ENCODE data around the gene GOLGA6B.
"Not testable (repeated sequence)": the region's sequence is repeated elsewhere in the genome, so short reads cannot be mapped to it uniquely, and the experiment has no call there.

GOLGA6B gene, protein sequence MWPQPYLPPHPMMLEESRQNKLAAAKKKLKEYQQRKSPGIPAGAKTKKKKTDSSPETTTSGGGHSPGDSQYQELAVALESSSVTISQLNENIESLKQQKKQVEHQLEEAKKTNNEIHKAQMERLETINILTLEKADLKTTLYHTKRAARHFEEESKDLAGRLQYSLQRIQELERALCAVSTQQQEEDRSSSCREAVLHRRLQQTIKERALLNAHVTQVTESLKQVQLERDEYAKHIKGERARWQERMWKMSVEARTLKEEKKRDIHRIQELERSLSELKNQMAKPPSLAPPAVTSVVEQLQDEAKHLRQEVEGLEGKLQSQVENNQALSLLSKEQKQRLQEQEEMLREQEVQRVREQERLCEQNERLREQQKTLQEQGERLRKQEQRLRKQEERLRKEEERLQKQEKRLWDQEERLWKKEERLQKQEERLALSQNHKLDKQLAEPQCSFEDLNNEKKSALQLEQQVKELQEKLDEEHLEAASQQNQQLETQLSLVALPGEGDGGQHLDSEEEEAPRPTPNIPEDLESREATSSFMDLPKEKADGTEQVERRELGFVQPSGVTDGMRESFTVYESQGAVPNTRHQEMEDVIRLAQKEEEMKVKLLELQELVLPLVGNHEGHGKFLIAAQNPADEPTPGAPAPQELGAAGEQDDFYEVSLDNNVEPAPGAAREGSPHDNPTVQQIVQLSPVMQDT

DNA sequence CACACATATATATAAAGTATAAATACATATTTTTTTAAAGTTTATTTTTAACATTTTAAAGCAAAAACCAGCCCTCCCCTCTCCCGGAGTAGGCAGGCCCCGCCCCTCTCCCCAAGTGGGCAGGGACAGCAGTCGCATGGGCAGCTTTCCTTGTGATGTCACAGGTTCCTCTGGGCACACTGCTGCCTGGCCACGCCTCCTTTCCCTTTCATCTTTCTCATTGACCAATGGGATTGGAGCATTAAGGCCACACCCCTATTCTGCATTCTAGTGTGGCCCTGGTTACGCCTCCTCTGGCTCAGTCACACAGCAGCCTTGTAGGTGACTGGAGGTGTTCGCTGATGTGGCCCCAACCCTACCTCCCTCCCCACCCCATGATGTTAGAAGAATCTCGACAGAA is at the start of gene GOLGA6B:
Gene GOLGA6B, plus strand, starts transcription at position 301 of the 400 bp plus-strand sequence. Its CDS starts 41 bp downstream, at position 342.
- not testable (repeated sequence) for DNase-seq

- DNase-seq, result no peak
Observed at GRCh38 chr15:72604794-72605193, 49.7 kb upstream of the GOLGA6B start.

- not testable (repeated sequence) for DNase-seq
Observed at GRCh38 chr15:72608084-72608483, 46.4 kb upstream of the GOLGA6B start.

DNA sequence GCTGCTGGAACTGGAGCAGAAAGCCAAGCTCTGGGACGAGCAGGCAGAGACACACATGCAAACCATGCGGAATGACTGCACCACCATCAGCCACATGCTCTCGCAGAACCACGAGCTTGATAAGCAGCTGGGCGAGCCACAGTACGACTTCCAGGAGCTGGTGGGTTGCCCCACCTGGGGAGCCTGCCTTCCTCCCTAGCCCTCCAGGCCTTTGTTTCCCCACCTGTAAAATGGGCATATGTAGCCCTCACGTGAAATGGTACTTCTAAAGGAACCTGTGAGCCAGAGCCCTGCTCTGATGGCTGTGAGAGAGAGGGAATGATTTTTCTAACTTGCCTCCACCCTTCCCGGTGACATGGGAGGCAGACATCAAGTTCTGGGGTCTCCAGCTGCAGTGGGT is 44.6 kb upstream of the GOLGA6B start:
- DNase-seq, result no peak

GRCh38 chr15:72612324-72612723 is 42.2 kb upstream of the GOLGA6B start:
- DNase-seq, result not testable (repeated sequence)

DNA sequence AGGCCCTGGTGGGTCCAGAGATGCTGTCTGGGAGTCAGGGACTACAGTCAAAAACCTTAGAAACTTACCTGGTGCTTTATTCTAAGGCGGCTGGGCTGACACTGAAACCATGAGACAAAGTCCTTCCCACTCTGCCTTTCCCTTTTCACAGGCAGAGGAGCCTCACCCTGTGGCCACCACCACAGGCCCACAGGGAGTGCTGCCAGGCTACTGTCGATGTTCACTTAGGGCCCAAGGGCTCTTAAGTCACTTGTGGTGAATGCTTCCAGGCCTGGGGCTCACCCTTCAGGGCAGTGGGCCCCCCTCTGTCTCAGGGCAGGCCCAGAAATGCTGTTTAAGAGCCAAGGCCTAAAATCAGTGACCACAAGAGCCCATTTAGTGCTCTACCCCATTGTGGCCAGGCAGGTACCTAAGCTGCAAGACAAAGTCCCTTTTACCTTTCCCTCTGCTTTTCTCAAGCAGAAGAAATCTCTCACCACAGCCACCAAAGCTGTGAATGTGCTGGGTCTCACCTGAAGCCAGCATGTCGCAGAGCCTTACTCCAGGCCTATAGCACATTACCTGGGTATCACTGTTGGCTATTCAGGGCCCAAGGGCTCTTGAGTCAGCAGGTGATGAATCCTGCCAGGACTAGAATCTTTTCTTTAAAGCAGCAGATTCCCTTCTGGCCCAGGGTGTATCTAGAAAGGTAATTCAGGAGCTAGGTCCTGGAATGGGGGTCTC is 39.5 kb upstream of the GOLGA6B start:
- DNase-seq, result no peak

DNA sequence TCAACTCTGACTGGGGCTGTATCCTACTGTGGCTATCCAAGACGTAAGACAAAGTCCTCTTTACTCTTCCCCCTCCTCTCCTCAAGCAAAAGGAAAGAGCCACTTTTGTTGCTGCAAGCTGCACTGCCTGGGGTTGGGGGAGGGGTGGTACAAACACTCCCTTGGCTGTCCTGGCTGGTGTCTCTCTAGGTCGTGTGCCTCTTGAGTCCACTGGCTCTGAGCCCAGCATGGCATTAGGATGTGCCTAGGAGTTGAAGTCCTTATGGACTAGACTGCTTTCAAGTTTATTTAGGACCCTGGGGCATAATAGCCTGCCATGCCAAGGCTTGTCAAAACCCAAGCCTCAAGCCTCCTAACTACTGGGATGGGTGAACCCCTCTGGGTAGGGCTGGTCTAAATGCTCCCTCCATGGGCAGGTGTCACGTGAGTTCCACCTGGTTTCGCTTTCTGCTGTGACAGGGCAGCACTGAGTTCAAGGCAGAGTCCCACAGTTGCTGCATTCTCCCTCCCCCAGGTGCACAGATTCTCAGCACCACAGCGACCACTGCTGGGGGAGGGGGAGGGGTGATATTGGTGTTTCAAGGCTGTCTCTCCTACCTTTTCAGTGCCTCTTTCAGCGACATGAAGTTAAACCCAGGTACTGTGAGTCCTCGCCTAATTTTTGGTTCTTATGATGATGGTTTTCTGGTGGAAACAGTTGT is 38.8 kb upstream of the GOLGA6B start:
- DNase-seq, result not testable (repeated sequence)

DNA sequence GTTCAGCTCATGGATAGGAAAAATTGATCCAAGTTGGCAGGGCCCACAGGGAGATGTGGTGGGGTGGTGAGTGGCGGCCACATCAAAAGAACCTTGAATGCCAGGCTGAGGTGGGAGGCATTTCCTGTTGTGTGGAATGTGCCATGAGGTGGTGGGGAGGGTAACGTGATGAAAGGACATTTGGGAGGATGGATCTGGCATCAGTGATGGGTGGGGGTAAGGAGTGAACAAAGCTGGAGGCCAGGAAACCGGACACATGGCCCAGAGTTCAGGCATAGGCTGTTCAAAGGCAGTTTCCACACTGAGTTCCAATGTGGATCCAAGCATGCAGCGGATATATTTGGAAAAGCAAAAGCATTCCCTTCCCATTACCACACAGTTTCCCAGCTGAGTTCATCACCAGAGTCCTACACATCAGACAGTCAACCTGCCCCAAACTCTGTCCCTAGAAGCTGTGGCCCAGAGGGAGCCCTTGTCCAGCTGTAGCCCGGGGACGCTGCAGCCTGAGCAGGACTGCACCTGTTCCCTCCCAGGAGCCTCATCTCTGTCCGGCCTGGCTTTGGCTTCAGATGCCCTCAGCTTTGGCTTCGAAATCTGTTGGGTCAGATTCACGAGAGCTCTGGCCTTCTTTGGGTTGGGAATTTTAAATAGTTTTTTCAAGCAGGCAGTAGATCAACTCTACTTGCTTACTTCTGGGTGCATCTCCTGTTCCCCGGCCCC is 37.8 kb upstream of the GOLGA6B start:
- no peak for DNase-seq

DNA sequence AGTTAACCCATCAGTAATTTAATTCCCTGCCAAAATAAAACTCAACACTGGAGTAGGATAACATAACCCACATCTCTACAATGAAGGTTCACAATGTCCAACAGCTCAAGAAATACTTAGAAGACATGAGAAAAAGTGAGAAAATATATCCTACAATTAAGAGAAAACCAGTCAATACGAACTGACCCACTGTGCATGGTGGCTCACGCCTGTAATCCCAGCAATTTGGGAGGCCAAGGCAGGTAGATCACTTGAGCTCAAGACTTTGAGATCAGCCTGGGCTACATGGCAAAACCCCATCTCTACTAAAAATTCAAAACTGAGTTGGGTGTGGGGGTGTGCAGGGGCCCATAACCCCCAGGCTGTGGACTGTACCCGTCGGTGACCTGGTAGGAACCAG is 30.6 kb upstream of the GOLGA6B start:
- not testable (repeated sequence) for DNase-seq

DNA sequence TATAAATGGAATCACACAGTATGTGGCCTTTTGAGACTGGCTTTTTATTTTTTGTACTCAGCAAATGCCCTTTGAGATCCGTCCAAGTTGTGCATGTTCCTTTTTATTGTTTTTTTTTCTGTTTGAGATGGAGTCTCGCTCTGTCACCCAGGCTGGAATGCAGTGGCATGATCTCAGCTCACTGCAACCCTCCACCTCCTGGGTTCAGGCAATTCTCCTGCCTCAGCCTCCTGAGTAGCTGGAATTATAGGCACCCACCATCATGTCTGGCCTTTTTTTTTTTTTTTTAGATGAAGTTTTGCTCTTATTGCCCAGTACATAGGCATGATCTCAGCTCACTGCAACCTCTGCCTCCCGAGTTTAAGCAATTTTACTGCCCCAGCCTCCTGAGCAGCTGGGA is 28.3 kb upstream of the GOLGA6B start:
- DNase-seq, result not testable (repeated sequence)

DNA sequence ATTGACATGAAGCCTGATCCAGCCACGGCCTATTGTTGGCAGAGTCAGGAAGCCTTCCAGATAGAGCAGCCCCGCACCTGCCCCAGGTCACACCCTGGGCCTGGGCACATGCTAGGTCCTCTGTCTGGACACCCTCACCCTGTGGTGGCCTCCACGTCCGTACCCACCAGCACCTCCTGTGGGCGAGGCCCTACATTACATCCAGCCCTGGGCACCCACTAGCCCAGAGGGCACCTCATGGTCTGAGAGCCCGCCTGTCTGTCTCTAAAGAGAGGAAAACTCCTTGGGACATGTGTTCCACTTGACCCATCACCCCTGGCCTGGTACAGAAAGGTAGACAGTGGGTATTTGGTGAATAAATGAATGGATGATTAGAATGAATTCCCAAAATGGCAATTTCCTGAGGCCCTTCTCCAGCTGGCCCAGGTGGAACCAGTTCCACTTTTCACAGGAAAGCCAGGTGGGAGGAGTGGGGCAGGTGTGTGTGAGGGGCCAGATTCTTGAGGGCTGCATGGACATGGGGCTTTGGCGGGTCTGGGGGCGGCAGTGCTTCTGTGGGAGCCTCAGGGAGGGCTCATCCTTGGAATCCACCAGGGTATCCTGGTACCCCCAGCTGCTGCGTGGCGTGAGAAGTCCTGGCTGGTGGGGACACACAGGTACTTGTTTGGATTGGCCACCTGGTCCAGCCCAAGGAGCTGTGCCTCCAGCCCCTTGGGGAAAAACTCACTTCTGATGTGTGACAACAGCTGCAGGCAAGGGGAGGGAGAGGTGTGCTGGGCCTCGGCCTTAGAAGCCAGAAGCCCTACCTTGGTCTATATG is 26.0 kb upstream of the GOLGA6B start:
- DNase-seq, result not testable (repeated sequence)

DNA sequence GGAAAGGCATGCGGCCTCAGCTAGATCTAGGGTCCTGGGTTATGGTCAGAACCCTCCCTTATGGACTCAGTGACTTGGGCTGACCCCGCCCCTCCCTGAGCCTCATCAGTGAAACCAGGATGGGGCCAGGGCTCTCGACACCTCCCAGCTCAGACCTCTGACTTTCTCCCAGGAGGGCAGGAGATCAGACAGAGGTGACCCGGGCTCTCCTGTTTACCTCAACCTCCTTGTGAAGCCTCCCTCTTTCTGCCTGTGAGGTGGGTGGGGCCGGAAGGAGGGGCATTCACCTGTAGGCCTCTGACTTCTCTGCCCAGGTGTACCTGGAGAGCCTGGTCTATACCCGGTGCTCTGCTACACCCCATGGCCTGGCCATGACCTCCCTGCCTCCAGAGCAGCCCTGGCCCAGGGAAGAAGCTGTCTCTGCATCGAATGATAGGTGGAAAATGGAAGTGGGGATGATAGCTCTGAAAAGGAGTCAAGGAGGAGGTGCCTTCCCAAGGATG is 25.4 kb upstream of the GOLGA6B start:
- not testable (repeated sequence) for DNase-seq

GRCh38 chr15:72636519-72637282 is 17.8 kb upstream of the GOLGA6B start:
- not testable (repeated sequence) for DNase-seq

DNA sequence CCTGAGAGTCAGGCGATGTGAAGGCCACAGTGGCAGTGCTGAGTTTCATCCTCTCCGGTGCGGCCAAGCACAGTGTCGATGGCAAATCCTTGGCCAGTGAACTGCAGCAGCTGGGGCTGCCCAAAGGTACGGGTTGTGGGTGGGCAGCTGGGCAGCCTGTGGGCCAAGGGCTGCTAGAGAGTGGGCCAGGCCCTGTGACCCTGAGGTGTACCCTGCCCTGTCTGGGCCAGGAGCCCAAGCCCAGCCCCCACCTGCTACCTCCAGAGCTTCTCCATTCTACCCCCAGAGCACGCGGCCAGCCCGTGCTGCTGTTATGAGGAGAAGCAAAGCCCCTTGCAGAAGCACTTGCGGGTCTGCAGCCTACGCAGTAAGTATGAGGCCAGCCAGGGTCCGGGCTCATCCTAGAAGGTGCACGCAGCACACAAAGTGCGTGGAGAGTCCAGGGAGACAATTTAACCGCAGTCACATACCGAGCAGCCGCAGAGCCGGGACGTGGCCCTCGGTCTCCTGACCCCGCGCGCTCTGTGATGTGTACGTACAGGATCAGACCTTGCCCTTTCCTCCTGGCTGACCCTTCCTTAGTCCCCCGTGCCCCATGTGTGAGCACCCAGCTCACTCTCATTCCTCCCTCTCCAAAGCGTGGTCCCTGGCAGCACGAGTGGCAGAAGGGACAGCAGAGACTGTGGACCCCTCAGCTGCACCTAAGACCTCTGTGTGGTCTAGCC is 14.6 kb upstream of the GOLGA6B start:
- not testable (repeated sequence) for DNase-seq

- not testable (repeated sequence) for DNase-seq
Observed at GRCh38 chr15:72642271-72642670, 12.2 kb upstream of the GOLGA6B start.

DNA sequence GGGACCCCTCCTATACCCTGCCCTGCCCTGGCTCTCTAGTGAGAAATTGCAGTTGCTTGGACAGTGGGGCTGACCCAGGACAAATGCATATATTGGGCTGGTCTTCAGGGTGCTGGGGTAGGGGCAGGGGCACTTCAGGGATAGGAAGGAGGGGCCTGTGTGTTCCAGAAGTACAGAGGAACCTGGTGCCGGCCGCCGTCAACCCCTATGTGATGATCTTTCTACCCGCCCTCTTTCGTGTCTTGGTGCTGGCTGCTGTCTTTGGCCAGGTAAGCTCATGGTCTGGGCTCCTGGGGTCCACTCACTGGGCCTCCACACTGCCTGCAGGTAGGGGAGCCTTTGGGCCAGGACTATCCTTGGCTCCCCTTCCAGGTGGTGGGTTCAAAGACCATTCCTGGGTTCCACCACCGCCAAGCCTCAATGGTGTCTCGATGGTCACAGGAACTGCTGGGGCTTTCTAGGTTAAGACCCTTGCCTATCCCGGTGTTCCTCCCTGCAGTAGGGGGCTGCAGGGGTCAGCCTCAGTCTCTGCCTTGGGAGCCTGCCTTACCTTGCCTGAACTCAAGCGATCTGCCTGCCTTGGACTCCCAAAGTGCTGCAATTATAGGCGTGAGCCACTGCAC is 5.8 kb upstream of the GOLGA6B start:
- not testable (repeated sequence) for DNase-seq

DNA sequence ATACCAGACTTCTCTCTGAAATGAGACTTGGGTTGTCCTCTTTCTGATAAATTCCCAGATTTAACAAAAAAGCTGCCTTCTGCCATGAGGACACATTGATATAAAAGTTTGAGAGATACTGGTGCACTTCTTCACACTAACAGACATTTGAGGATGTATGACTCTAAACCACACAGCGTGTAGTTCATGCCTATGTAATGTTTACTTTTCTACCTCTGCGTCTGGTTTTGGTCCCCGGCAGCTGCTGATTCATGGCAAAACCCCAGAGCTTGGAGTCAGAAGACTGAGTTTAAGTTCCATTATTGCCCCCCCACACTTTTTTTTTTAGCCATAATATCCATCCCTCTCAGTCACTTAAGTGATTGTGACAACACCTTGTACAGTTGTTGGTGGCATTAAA is 1.5 kb downstream of the GOLGA6B start:
- DNase-seq, result not testable (repeated sequence)

GRCh38 chr15:72661081-72661480 is 6.6 kb downstream of the GOLGA6B start:
- not testable (repeated sequence) for DNase-seq

- not testable (repeated sequence) for DNase-seq
Observed at GRCh38 chr15:72663931-72664330, 9.4 kb downstream of the GOLGA6B start.
